DND-41 (cell line): ENCODE data around the gene ZNF841.
A peak's percentile ranks its signal among the peaks of the same experiment; 100 is the strongest.
"Not testable (repeated sequence)": the region's sequence is repeated elsewhere in the genome, so short reads cannot be mapped to it uniquely, and the experiment has no call there.

Source experiments
- ATAC-seq: fragments of 200-7000 bp; cut with Tn5 transposase; 3 replicates; pipeline ENCODE4 v1.9.1; 2021; ENCODE audit warnings: low read depth; ENCODE audit not compliant: insufficient read depth
- DNase-seq: peaks from one replicate; pipeline ENCODE4 v3.0.0-alpha.2; 2020
- H2AFZ ChIP-seq: 2 replicates; pipeline ENCODE4 v1.6.0; 2012; ENCODE audit warnings: low read depth, low read length
- H3K27ac ChIP-seq: 2 replicates; pipeline ENCODE4 v1.5.1; 2012; ENCODE audit warnings: low read length, inconsistent platforms
- H3K27me3 ChIP-seq: fragments of 200-600 bp; sonication (generic); 2 replicates; pipeline ENCODE4 v1.6.0; 2012; ENCODE audit warnings: low read length, mild to moderate bottlenecking, inconsistent platforms; ENCODE audit not compliant: insufficient read depth, poor library complexity
- H3K36me3 ChIP-seq: 2 replicates; pipeline ENCODE4 v1.5.1; 2012; ENCODE audit warnings: low read length, inconsistent platforms; ENCODE audit not compliant: insufficient read depth
- H3K4me1 ChIP-seq: 2 replicates; pipeline ENCODE4 v1.5.1; 2012; ENCODE audit warnings: mild to moderate bottlenecking, low read length; ENCODE audit not compliant: insufficient read depth
- H3K4me2 ChIP-seq: 2 replicates; pipeline ENCODE4 v1.6.0; 2012; ENCODE audit warnings: mild to moderate bottlenecking, moderate library complexity, low read length, inconsistent platforms; ENCODE audit not compliant: insufficient read depth
- H3K4me3 ChIP-seq, 2 experiments: fragments of 200-600 bp in 1 of 2; shearing (Covaris generic) in 1 of 2; 2 replicates each; pipeline ENCODE4 v1.5.1; 2012 to 2016; ENCODE audit warnings: inconsistent platforms in 2 of 2, low read length in 2 of 2, mild to moderate bottlenecking in 2 of 2, low read depth in 1 of 2, moderate library complexity in 1 of 2
- H3K79me2 ChIP-seq: 2 replicates; pipeline ENCODE4 v1.6.0; 2012; ENCODE audit warnings: low read length, inconsistent platforms; ENCODE audit not compliant: insufficient read depth
- H3K9ac ChIP-seq: 2 replicates; pipeline ENCODE4 v1.6.0; 2012; ENCODE audit warnings: low read depth, mild to moderate bottlenecking, inconsistent platforms, low read length, moderate library complexity
- H3K9me3 ChIP-seq: 2 replicates; pipeline ENCODE4 v1.5.1; 2012; ENCODE audit warnings: low read length, moderate library complexity, mild to moderate bottlenecking, inconsistent platforms; ENCODE audit not compliant: insufficient read depth, severe bottlenecking
- H4K20me1 ChIP-seq: 2 replicates; pipeline ENCODE4 v1.6.0; 2012; ENCODE audit warnings: low read length; ENCODE audit not compliant: insufficient read depth
- EZH2 ChIP-seq: IDR thresholded peaks from 3 replicates; pipeline ENCODE4 v1.6.1; 2012; ENCODE audit warnings: borderline replicate concordance, low read depth, mild to moderate bottlenecking, moderate library complexity, low read length, inconsistent platforms; ENCODE audit not compliant: severe bottlenecking
- TF ChIP-seq, protein P1 (sequence below): IDR thresholded peaks from 2 replicates; pipeline ENCODE4 v1.5.1; 2012; ENCODE audit warnings: borderline replicate concordance, low read length, moderate library complexity, mild to moderate bottlenecking; ENCODE audit not compliant: poor library complexity, severe bottlenecking; ENCODE audit errors: extremely low read depth

The ZNF841 gene

GRCh38 chr19:52065399-52065798 is 30.2 kb downstream of the ZNF841 start:
- ATAC-seq = no peak
- no peak for TF ChIP-seq EZH2
- TF ChIP-seq, protein P1, sequence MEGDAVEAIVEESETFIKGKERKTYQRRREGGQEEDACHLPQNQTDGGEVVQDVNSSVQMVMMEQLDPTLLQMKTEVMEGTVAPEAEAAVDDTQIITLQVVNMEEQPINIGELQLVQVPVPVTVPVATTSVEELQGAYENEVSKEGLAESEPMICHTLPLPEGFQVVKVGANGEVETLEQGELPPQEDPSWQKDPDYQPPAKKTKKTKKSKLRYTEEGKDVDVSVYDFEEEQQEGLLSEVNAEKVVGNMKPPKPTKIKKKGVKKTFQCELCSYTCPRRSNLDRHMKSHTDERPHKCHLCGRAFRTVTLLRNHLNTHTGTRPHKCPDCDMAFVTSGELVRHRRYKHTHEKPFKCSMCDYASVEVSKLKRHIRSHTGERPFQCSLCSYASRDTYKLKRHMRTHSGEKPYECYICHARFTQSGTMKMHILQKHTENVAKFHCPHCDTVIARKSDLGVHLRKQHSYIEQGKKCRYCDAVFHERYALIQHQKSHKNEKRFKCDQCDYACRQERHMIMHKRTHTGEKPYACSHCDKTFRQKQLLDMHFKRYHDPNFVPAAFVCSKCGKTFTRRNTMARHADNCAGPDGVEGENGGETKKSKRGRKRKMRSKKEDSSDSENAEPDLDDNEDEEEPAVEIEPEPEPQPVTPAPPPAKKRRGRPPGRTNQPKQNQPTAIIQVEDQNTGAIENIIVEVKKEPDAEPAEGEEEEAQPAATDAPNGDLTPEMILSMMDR = no peak
- no peak for DNase-seq
- Histone ChIP-seq H3K9me3 (peaks cover 74% of the 10 kb centered on the region), H2AFZ (no peak overlapping the region), H3K36me3 (peaks cover 71% of the 10 kb centered on the region), H3K27me3 (no peaks in the 10 kb centered on the region), H3K4me2 (no peak overlapping the region), H3K4me3 (no peak overlapping the region), H3K27ac (no peak overlapping the region), H3K79me2 (no peaks in the 10 kb centered on the region), H4K20me1 (no peaks in the 10 kb centered on the region), H3K9ac (no peak overlapping the region), H3K4me1 (0 out of 2 replicates have a peak, but pooled peaks cover 4% of the 10 kb centered on the region)

DNA sequence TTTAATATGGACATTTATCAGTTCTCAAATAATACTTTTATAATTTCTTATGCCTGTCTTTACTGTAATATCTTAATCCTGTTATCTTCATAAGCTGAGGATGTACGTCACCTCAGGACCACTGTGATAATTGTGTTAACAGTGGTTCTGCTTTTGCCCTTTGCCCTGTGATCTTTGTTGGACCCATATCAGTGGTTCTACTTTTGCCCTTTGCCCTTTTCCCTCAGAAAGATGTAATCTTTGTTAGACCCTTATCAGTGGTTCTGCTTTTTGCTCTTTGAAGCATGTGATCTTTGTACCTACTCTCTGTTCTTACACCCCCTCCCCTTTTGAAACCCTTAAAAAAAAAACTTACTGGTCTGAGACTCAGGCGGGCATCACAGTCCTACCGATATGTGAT is 39.1 kb downstream of the ZNF841 start:
- not testable (repeated sequence) for H2AFZ ChIP-seq, H3K4me3 ChIP-seq, ATAC-seq, H4K20me1 ChIP-seq, H3K4me2 ChIP-seq, H3K36me3 ChIP-seq, DNase-seq, H3K79me2 ChIP-seq, H3K27me3 ChIP-seq, H3K9ac ChIP-seq, H3K27ac ChIP-seq, H3K4me1 ChIP-seq
- H3K9me3 ChIP-seq = peaks cover 15% of the 10 kb centered on the region

DNA sequence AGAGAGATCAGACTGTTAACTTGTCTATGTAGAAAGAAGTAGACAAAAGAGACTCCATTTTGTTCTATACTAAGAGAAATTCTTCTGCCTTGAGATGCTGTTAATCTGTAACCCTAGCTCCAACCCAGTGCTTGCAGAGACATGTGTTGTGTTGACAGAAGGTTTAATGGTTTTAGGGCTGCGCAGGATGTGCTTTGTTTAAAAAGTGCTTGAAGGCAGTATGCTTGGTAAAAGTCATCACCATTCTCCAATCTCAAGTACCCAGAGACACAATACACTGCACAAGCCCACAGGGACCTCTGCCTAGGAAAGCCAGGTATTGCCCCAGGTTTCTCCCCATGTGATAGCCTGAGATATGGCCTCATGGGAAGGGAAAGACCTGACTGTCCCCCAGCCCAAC is 43.8 kb downstream of the ZNF841 start:
- H3K4me2 ChIP-seq, H3K9ac ChIP-seq, H3K27me3 ChIP-seq, H3K9me3 ChIP-seq, H3K36me3 ChIP-seq, ATAC-seq, H4K20me1 ChIP-seq, H2AFZ ChIP-seq, DNase-seq, H3K4me3 ChIP-seq, H3K27ac ChIP-seq: not testable (repeated sequence)
- Histone ChIP-seq H3K4me1 (peaks cover 27% of the 10 kb centered on the region), H3K79me2 (peaks cover 29% of the 10 kb centered on the region)

DNA sequence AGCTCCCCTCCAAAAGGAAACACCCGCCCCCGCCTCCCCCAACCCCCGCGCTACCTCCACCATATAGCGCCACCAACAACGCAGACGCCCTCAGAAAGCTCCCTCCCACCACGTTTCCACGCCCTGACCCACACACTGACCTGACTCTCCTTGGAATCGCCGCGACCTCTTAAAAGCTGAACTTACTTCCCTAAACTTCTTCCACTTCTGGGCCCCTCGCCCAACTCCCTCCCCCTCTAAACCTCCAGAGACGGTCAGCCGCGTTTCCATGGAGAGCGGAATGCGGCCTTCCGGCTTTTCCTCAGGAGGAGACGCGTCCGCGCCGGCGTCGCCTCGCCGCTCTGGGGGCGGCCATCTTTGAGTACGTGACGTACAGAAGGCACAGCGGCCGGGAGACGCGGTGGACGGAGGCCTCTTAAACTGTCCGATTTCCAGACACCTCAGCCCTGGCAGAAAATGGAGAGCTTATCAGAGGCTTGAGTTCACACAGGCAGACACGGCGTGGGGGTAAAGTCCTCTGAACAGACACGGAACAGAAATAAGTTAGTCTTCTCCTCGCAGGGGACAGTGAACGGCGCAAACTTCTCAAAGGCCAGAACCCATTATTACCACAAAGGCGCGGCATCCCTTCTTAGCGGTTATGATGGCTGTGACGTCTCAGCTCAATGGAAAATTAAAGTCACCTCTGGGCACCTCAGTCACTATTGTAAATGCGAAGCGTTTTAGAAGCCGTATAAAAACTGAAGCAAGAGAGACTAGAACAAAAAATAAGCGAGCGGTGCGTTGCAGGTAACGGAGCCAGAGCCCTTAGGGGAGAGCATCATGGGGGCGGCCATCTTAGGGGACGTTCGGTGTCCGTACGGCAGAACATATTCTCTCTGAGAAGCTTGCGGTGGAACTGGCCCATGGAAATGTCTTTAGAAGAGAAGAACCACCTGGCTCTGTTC is 46.7 kb downstream of the ZNF841 start, which contains the start of gene ZNF432:
Gene ZNF432, minus strand, starts transcription at position 284 of the 947 bp plus-strand sequence. CDS start 1,970 bp downstream, outside the sequence.
- Histone ChIP-seq H3K4me1 (peaks cover 34% of the 10 kb centered on the region), H3K4me2 (peak within 1 kb of the TSS; percentile 68), H3K9me3 (peaks cover 12% of the 10 kb centered on the region), H3K79me2 (peaks cover 39% of the 10 kb centered on the region), H3K9ac (peak within 1 kb of the TSS; percentile 95), H3K36me3 (peaks cover 34% of the 10 kb centered on the region), H2AFZ (peak within 1 kb of the TSS; percentile 99), H3K27me3 (no peaks in the 10 kb centered on the region), H3K4me3 (peak within 1 kb of the TSS; percentile 84 to 97), H3K27ac (peak within 1 kb of the TSS; percentile 100), H4K20me1 (no peaks in the 10 kb centered on the region)
- ATAC-seq (peak; percentile 88), DNase-seq (peak; percentile 90)
- TF ChIP-seq EZH2 = no peak
- TF ChIP-seq, protein P1 = peak; percentile 22
